Activated CD4-positive, alpha-beta T cell treated with anti-CD3 and anti-CD28 coated beads for 36 hours (primary cell): ENCODE data around the gene DHDH. TPM values are rescaled to one million over a fixed set of nuclear protein-coding genes. Genes with fewer than 3 reads are reported as not detected.
A peak's percentile ranks its signal among the peaks of the same experiment; 100 is the strongest.

Source experiments
- ATAC-seq: fragments of 200-7000 bp; cut with Tn5 transposase; one replicate; pipeline ENCODE4 v1.10.0; 2021; ENCODE audit warnings: mild to moderate bottlenecking, moderate library complexity
- CTCF ChIA-PET: fragments of 350-600 bp; sonication (Branson Sonifier 250); formaldehyde crosslinking; loops from one replicate; lab custom pipeline; 2021; ENCODE audit warnings: antibody characterized with exemption; lab: Charles Lee
- POLR2A ChIA-PET: fragments of 350-600 bp; sonication (Branson Sonifier 250); formaldehyde crosslinking; loops from one replicate; lab custom pipeline; 2021; ENCODE audit warnings: antibody characterized with exemption, inconsistent platforms; lab: Charles Lee
- DNase-seq: peaks from one replicate; pipeline ENCODE4 v3.0.0-alpha.2; 2020
- H3K27ac Mint-ChIP-seq: one replicate; pipeline ENCODE4 v1.8.0; 2021; ENCODE audit warnings: mixed read lengths
- H3K27me3 Mint-ChIP-seq: one replicate; pipeline ENCODE4 v1.8.0; 2021; ENCODE audit warnings: mixed read lengths
- H3K36me3 Mint-ChIP-seq: one replicate; pipeline ENCODE4 v1.8.0; 2021; ENCODE audit warnings: low read depth, mixed read lengths
- H3K4me1 Mint-ChIP-seq: one replicate; pipeline ENCODE4 v1.8.0; 2021; ENCODE audit warnings: mixed read lengths
- H3K4me3 Mint-ChIP-seq: one replicate; pipeline ENCODE4 v1.8.0; 2021; ENCODE audit warnings: mild to moderate bottlenecking, moderate library complexity, mixed read lengths
- H3K9me3 Mint-ChIP-seq: one replicate; pipeline ENCODE4 v1.8.0; 2021; ENCODE audit warnings: low read depth, mixed read lengths
- intact Hi-C, 2 experiments: fragments of 100-400 bp; cut with DNase I in 1 of 2; cut with micrococcal nuclease in 1 of 2; formaldehyde crosslinking; loops; one replicate each; pipeline versions ENCODE4 v1.14.2 to v1.15.1; 2022 to 2024; cut with DNase I, micrococcal nuclease
- total RNA-seq, 2 experiments: library from RNA; stranded (reverse); gene quantifications; one replicate each; pipeline ENCODE4 v1.2.3, GENCODE V29; 2021

Gene DHDH
- total RNA-seq, 2 experiments from 2014 or later = 1.4 to 2.4 TPM

DNA sequence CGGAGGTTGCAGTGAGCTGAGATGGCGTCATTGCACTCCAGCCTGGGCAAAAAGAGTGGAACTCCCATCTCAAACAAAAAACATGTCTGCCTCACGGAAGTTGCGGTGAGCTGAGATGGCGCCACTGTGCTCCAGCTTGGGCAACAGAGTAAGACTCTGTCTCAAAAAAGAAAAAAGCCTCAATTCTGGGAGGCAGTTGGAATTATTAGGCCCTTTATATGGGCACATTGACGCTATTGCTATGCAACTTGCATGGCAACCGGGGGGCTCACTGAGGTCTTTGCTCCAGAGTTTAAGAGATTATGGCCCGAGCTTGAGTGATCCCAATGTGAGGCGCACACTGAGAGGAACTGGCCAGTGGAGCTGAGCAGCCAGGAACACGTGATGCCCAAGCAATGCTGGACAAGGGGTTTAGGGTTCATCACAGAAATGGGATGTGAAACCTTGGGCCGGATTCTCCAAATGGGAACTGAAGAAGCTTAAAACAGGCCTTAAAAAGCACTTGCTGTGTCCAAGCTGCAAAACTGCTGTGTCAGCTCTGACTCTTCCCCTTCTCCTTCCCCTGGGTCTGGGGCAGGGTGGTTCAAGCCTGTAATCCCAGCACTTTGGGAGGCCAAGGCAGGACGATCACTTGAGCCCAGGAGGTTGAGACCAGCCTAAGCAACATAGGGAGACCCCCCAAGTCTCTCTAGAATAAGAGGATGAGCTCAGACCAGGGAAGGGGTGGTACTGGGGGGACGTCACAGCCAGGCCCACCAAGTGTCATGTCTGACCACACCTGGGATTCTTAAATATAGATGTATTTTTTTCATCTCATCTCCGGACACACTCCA is 34.1 kb downstream of the DHDH start:
- Mint-ChIP-seq H3K4me1 (peaks cover 41% of the 10 kb centered on the region), H3K27ac (no peak overlapping the region), H3K27me3 (no peaks in the 10 kb centered on the region), H3K36me3 (peaks cover 49% of the 10 kb centered on the region), H3K4me3 (peak overlapping the region; percentile 86), H3K9me3 (peaks cover 3% of the 10 kb centered on the region)
- intact Hi-C loops = loop anchor here (5.0 to 10.0 kb wide), 4 partner anchors 35 to 473 kb away; partner anchors contain the start of genes DBP (in 2 of the 2) and DHDH (in 1 of the 2)
- ChIA-PET CTCF (interaction anchor here (0.6 to 2.4 kb wide), 7 partner anchors 16 to 158 kb away, joined by 3 to 12 read pairs (median 3); partner anchors contain the start of genes GYS1 and RUVBL2), POLR2A (interaction anchor here (0.6 to 1.2 kb wide), 3 partner anchors 8 to 172 kb away, joined by 3 to 7 read pairs (median 5); partner anchors contain the start of gene NUCB1)
- ATAC-seq (no peak), DNase-seq (no peak)

DNA sequence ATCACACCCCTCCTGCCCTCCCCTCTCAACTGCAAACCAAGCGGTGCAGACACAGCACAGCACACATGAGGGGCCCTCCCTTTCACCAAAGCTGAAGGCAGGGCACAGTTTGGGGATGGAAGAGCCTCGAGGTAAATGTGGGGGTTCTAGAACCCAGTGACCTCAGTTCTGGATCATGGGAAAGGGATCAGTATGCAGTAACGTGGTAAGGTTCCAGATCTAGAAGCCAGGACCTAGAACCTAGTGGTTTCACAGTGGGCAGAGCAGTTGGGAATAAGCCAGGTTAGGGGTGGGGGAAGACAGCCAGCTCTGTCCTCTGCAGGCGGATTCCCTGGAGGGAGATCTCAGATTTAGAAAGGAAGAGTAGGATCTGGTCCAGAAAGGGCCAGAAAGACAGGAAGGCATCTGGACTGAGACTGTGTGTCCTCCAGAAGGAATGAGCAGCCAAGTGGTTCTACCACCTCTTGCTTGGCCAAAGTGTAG is 34.7 kb downstream of the DHDH start:
- ATAC-seq (no peak), DNase-seq (no peak)
- Mint-ChIP-seq H3K4me1 (peaks cover 34% of the 10 kb centered on the region), H3K27me3 (no peaks in the 10 kb centered on the region), H3K4me3 (no peak overlapping the region), H3K9me3 (peaks cover 3% of the 10 kb centered on the region), H3K36me3 (peaks cover 52% of the 10 kb centered on the region), H3K27ac (no peak overlapping the region)
- intact Hi-C loops = loop anchor here (5.0 to 10.0 kb wide), 4 partner anchors 36 to 473 kb away; partner anchors contain the start of genes DBP (in 2 of the 2) and DHDH (in 1 of the 2)
- POLR2A ChIA-PET = interaction anchor here (1.2 kb wide), 1 partner anchor 173 kb away, joined by 3 read pairs; no protein-coding TSS in a partner anchor
- CTCF ChIA-PET = interaction anchor here (0.6 to 1.2 kb wide), 3 partner anchors 16 to 51 kb away, joined by 3 to 5 read pairs (median 3); partner anchors contain the start of genes GYS1 and RUVBL2

DNA sequence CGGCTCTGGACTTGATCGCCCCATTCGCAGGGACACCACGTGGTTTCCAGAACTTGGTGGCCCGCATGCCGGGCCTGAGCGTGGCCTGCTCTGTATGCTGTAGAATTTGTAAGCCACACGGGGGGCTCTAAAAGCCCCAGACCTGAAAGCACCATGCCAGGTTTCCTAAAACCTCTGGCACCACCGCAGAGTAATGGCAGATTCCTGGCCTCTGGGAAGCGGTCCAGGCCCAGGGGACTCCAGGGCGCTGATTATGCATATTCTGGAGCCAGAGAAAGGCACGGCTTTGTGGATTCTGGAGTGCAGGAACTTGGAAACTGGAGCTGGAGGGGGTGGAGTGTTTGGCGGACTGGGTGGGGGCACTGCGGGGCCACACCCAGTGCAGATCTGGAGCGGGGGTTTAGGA is 35.3 kb downstream of the DHDH start:
- peaks cover 3% of the 10 kb centered on the region for H3K9me3 Mint-ChIP-seq
- intact Hi-C loops = loop anchor here (5.0 to 10.0 kb wide), 4 partner anchors 37 to 474 kb away; partner anchors contain the start of genes DBP (in 2 of the 2) and DHDH (in 1 of the 2)
- H3K4me1 Mint-ChIP-seq = peaks cover 28% of the 10 kb centered on the region
- H3K4me3 Mint-ChIP-seq = no peak overlapping the region
- ChIA-PET POLR2A (no interaction called here), CTCF (no interaction called here)
- H3K27me3 Mint-ChIP-seq = no peaks in the 10 kb centered on the region
- H3K27ac Mint-ChIP-seq = no peak overlapping the region
- DNase-seq = no peak
- no peak for ATAC-seq
- peaks cover 52% of the 10 kb centered on the region for H3K36me3 Mint-ChIP-seq

DNA sequence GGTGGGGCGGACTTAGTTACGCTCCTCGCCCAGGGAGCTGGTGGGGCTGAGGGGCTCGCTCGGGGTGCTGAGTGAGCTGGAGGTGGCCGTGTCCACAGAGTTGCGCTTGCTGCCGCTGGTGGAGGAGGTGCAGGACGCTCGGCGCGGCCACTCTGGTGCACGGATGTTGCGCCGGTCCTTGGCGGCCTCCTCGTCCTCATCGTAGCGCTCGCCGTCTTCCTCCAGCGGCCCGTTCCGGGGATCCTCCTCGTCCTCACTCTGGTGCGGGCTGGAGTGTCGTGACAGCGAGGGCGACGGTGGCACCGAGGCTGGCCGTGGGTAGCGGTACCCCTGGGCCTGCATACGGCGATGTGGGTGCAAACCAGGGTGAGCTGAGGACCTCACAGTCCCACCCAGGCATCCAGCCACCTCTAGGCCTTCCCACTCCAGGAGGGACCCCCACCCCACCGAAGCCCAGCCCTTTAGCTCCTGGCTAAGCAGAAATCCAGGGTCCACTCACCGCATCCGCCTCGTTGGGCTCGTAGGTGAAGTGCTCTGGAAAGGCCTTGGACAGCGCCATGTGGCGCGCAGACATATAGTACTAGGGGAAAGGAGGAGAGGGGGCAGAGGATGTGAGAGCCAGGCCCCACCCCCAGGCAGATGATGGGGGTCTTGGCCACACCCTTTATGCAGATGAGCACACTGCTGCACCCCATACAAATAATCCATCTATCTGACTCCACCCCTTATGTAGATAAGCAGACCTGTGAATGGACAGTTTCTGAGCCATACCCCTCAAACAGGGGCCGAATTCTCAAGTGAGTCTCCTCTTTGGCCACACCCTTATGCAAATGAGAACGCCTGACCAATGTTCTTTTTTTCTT is 36.0 kb downstream of the DHDH start:
- no peak overlapping the region for H3K4me3 Mint-ChIP-seq
- H3K4me1 Mint-ChIP-seq = peaks cover 22% of the 10 kb centered on the region
- CTCF ChIA-PET = interaction anchor here (1.0 to 2.5 kb wide), 12 partner anchors 10 to 187 kb away, joined by 3 to 31 read pairs (median 7); partner anchors contain the start of genes BCAT2, DHDH, GYS1 and HSD17B14
- no peak overlapping the region for H3K27ac Mint-ChIP-seq
- POLR2A ChIA-PET = interaction anchor here (1.2 to 1.3 kb wide), 2 partner anchors 7 to 97 kb away, joined by 4 read pairs; partner anchors contain the start of gene PPP1R15A
- ATAC-seq = no peak
- H3K9me3 Mint-ChIP-seq = peaks cover 3% of the 10 kb centered on the region
- intact Hi-C loops = loop anchor here (5.0 to 10.0 kb wide), 4 partner anchors 37 to 475 kb away; partner anchors contain the start of genes DBP (in 2 of the 2) and DHDH (in 1 of the 2)
- H3K27me3 Mint-ChIP-seq = no peaks in the 10 kb centered on the region
- DNase-seq = no peak
- peaks cover 54% of the 10 kb centered on the region for H3K36me3 Mint-ChIP-seq

DNA sequence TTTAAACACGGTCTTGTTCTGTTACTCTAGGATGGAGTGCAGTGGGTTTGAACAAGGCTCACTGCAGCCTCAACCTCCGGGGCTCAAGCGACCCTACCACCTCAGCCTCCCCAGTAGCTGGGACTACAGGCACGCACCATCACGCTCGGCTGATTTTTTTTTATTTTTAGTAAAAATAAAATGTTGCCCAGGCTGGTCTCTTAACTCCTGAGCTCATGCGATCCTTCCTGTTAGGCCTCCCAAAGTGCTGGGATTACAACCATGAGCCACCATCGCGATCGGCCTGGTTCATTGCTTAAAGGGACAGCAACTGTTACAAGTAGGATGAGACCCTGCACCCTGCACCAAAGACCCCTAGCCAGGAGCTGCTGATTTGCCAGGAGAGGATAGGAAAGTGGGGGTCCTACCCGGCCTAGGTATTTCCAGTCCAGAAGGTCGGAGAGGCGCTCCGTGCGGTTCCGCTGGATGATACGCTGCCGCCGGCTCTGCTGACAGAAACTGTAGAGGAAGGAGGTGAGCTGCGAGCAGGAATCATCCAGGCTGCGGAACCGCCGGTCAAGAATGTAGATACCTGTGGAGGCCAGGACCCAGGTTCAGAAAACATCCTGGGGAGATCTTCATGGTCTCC is 36.8 kb downstream of the DHDH start:
- ChIA-PET POLR2A (interaction anchor here (0.8 to 1.3 kb wide), 4 partner anchors 8 to 98 kb away, joined by 3 to 4 read pairs (median 4); partner anchors contain the start of gene PPP1R15A), CTCF (interaction anchor here (0.5 to 2.5 kb wide), 31 partner anchors 9 to 247 kb away, joined by 3 to 31 read pairs (median 4); partner anchors contain the start of genes BCAT2, DHDH, GYS1 and HSD17B14)
- peaks cover 3% of the 10 kb centered on the region for H3K9me3 Mint-ChIP-seq
- no peak for DNase-seq
- peaks cover 19% of the 10 kb centered on the region for H3K4me1 Mint-ChIP-seq
- no peak for ATAC-seq
- H3K36me3 Mint-ChIP-seq = peaks cover 52% of the 10 kb centered on the region
- no peak overlapping the region for H3K27ac Mint-ChIP-seq
- H3K27me3 Mint-ChIP-seq = no peaks in the 10 kb centered on the region
- intact Hi-C loops = no loop called here
- no peak overlapping the region for H3K4me3 Mint-ChIP-seq

DNA sequence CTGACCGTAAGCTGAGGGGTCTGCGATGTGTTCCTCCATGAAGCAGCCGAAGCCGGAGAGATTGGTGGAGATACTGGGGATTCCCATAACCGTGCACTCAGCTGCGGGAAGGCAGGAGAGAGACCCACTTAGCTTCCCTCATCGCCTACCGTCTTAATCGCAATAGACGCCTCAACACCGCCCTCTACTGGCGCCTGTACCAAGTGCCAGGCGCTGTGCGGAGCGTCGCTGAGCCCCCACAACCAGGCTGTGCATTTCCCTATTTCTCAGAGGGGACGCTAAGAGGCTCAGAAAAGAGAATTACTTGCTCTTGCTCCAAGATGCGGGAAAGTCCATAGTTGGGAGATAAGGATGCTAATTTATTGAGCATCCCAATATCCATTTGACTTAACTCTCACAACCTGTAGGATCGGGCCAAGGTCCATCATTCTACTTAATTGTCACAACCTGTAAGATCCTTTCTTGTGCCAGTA is 37.5 kb downstream of the DHDH start:
- H3K27ac Mint-ChIP-seq = no peak overlapping the region

DNA sequence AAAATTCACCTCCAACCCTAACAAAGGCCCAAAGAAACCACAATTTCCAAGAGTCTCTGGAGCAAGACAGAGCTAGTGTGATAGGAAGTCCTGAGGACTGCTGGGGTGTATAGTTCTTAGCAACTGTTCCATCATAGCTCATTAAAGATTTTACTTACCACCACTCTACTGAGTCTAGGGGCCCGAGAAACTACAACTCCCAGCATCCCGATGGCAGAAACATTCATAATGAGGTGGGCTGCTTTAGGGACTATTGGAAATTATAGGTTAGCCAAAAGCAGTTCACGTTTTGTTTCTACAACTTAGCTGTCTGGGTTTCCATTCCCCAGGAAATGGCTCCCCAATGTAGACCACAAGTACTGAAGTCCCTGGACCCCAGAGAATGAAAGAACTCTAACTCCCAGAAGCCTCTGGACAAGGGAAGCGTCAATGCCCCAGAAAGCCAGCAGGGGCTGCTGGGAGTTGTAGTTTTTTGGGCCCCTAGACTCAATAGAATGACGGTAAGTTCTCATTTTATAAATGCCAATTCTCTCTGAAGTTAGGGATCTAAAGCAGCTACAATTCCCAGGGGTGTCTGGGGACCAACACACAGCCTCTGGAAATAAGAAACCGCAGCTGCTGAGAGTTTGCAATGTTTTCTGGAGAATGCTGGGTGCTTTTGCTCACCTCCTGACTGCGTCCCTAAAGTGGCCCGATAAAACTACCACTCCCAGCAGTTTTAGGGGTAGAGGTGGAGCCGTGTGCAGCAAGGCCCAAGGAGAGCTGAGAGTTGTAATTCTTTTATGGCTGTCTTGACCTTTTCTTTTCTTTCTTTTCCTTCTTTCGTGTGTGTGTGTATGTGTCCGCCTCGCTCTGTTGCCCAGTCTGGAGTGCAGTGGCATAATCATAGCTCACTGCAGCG is 42.7 kb downstream of the DHDH start:
- no peaks in the 10 kb centered on the region for H3K9me3 Mint-ChIP-seq
- H3K36me3 Mint-ChIP-seq = peaks cover 28% of the 10 kb centered on the region
- POLR2A ChIA-PET = interaction anchor here (0.6 to 0.8 kb wide), 2 partner anchors 9 to 128 kb away, joined by 6 to 7 read pairs; no protein-coding TSS in a partner anchor
- intact Hi-C loops = no loop called here
- H3K27me3 Mint-ChIP-seq = no peaks in the 10 kb centered on the region
- peaks cover 6% of the 10 kb centered on the region for H3K4me1 Mint-ChIP-seq
- H3K27ac Mint-ChIP-seq = no peak overlapping the region
- ATAC-seq (peak; percentile 77), DNase-seq (peak; percentile 68)
- CTCF ChIA-PET = interaction anchor here (0.5 to 6.0 kb wide), 7 partner anchors 11 to 368 kb away, joined by 3 to 45 read pairs (median 3); partner anchors contain the start of genes GYS1 and RUVBL2
- H3K4me3 Mint-ChIP-seq = no peak overlapping the region

More for the DNA sequence above, 37.5 kb downstream of the DHDH start:
- ChIA-PET CTCF (interaction anchor here (0.5 to 2.5 kb wide), 31 partner anchors 9 to 246 kb away, joined by 3 to 31 read pairs (median 4); partner anchors contain the start of genes BCAT2, DHDH, GYS1 and HSD17B14), POLR2A (interaction anchor here (0.8 to 1.3 kb wide), 4 partner anchors 9 to 99 kb away, joined by 3 to 4 read pairs (median 4); partner anchors contain the start of gene PPP1R15A)
- Mint-ChIP-seq H3K27me3 (no peaks in the 10 kb centered on the region), H3K9me3 (peaks cover 3% of the 10 kb centered on the region), H3K4me3 (no peak overlapping the region), H3K36me3 (peaks cover 47% of the 10 kb centered on the region), H3K4me1 (peaks cover 17% of the 10 kb centered on the region)
- peak; percentile 84 for ATAC-seq
- peak; percentile 91 for DNase-seq
- intact Hi-C loops = loop anchor here (1.0 kb wide), 4 partner anchors 38 to 183 kb away; partner anchors contain the start of gene DHDH (in 1 of the 2)

DNA sequence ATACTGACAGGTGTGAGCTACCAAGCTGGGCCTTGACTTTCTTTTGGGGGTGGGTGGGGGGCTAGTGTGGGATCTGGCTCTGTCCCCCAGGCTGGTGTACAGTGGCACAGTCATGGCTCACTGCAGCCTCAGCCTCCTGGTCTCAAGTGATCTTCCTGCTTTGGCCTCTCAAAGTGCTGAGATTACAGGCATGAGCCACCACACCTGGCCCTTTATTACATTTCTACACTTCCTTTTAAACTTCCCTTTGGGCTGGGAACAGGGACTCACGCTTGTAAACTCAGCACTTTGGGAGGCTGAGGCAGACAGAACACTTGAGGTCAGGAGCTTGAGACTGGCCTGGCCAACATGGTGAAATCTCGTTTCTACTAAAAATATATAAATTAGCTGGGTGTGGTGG is 43.6 kb downstream of the DHDH start:
- intact Hi-C loops = no loop called here
- Mint-ChIP-seq H3K27ac (no peak overlapping the region), H3K4me3 (no peak overlapping the region), H3K9me3 (no peaks in the 10 kb centered on the region), H3K27me3 (no peaks in the 10 kb centered on the region), H3K36me3 (peaks cover 33% of the 10 kb centered on the region), H3K4me1 (peaks cover 6% of the 10 kb centered on the region)
- ATAC-seq (no peak), DNase-seq (no peak)
- POLR2A ChIA-PET = no interaction called here
- CTCF ChIA-PET = interaction anchor here (0.7 to 6.0 kb wide), 6 partner anchors 8 to 330 kb away, joined by 3 to 45 read pairs (median 4); partner anchors contain the start of genes GYS1 and RUVBL2

DNA sequence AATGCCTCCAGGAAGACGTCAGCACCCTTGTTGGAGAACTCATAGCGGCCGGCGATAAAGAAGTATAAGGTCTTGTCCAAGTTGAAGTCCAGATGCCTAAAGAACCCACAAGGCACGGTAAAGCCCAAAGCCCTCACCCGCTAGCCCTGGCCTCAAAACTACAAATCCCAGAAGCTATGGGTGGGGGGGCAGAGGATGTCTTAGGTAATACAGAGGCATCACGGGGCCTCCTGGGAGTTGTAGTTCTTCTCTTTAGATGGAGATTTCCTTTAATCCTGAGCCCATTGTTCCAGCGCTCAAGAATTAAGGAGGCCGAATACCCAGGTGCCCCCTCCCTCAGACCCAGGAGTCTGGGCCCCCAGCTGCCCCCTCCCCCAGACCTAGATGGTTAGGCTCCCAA is 48.8 kb downstream of the DHDH start:
- CTCF ChIA-PET = interaction anchor here (2.2 kb wide), 1 partner anchor 11 kb away, joined by 11 read pairs; the partner anchor contains the start of genes GYS1 and RUVBL2
- H3K9me3 Mint-ChIP-seq = no peaks in the 10 kb centered on the region
- no peak for DNase-seq
- no peak for ATAC-seq
- H3K27me3 Mint-ChIP-seq = no peaks in the 10 kb centered on the region
- H3K4me3 Mint-ChIP-seq = no peak overlapping the region
- POLR2A ChIA-PET = no interaction called here
- no peak overlapping the region for H3K27ac Mint-ChIP-seq
- H3K4me1 Mint-ChIP-seq = peaks cover 8% of the 10 kb centered on the region
- H3K36me3 Mint-ChIP-seq = peaks cover 30% of the 10 kb centered on the region
- intact Hi-C loops = no loop called here
